ENCODE results near the gene CELA3B. TPM values are rescaled to one million over a fixed set of nuclear protein-coding genes. Genes with fewer than 3 reads are reported as not detected.

The CELA3B gene
- total RNA-seq, 1 experiment from 2014 or later, result not detected

- Histone ChIP-seq H3K4me1 (ENCODE audit: insufficient read depth, low read length, poor library complexity, severe bottlenecking) (peaks cover 14% of the 10 kb centered on the region), H3K27ac (ENCODE audit: low read depth, low read length, poor library complexity, severe bottlenecking) (peak overlapping the region; percentile 92), H3K9me3 (ENCODE audit: low read depth, low read length, poor library complexity, severe bottlenecking) (no peaks in the 10 kb centered on the region), H3K36me3 (ENCODE audit: insufficient read depth, low read length, poor library complexity, severe bottlenecking) (no peaks in the 10 kb centered on the region), H3K4me3 (ENCODE audit: low read depth, low read length, poor library complexity, severe bottlenecking) (peak overlapping the region; percentile 75), H3K27me3 (replicated peaks; ENCODE audit: insufficient read depth, low read depth, low read length, poor library complexity) (no peaks in the 10 kb centered on the region)
- DNase-seq (ENCODE audit: low spot score), result peak; percentile 96
- ChIA-PET POLR2A (ENCODE audit: low non-redundant PET) (interaction anchor here (0.6 kb wide), 1 partner anchor 428 kb away, joined by 5 read pairs; no protein-coding TSS in a partner anchor), CTCF (interaction anchor here (0.8 kb wide), 1 partner anchor 755 kb away, joined by 4 read pairs; no protein-coding TSS in a partner anchor)
- TSS peak; percentile 76 for BruUV-seq (replicated peaks)
- no peak for TF ChIP-seq CTCF (conservative IDR thresholded peaks at IDR 0.05; ENCODE audit: low read depth, low read length)
- no peak for TF ChIP-seq EZH2 (IDR thresholded peaks at IDR 0.05; ENCODE audit: borderline replicate concordance, low read depth, low read length, poor library complexity, severe bottlenecking)
- intact Hi-C loops (cut with micrococcal nuclease; ENCODE audit: unreplicated experiment), result no loop called here
Measured at GRCh38 chr1:22025368-22026155, 48.7 kb downstream of the CELA3B start.

- H3K36me3 ChIP-seq (ENCODE audit: insufficient read depth, low read length, poor library complexity, severe bottlenecking), result no peaks in the 10 kb centered on the region
- H3K4me3 ChIP-seq (ENCODE audit: low read depth, low read length, poor library complexity, severe bottlenecking), result no peak overlapping the region
- intact Hi-C loops (cut with micrococcal nuclease; ENCODE audit: unreplicated experiment), result no loop called here
- no peak for TF ChIP-seq CTCF (conservative IDR thresholded peaks at IDR 0.05; ENCODE audit: low read depth, low read length)
- no peak for TF ChIP-seq EZH2 (IDR thresholded peaks at IDR 0.05; ENCODE audit: borderline replicate concordance, low read depth, low read length, poor library complexity, severe bottlenecking)
- no TSS peak for BruUV-seq (replicated peaks)
- H3K27me3 ChIP-seq (replicated peaks; ENCODE audit: insufficient read depth, low read depth, low read length, poor library complexity), result no peaks in the 10 kb centered on the region
- CTCF ChIA-PET, result no interaction called here
- H3K4me1 ChIP-seq (ENCODE audit: insufficient read depth, low read length, poor library complexity, severe bottlenecking), result peaks cover 14% of the 10 kb centered on the region
- no peaks in the 10 kb centered on the region for H3K9me3 ChIP-seq (ENCODE audit: low read depth, low read length, poor library complexity, severe bottlenecking)
- no peak for DNase-seq (ENCODE audit: low spot score)
- POLR2A ChIA-PET (ENCODE audit: low non-redundant PET), result no interaction called here
- no peak overlapping the region for H3K27ac ChIP-seq (ENCODE audit: low read depth, low read length, poor library complexity, severe bottlenecking)
Measured at GRCh38 chr1:22026924-22027289, 50.1 kb downstream of the CELA3B start.

GRCh38 chr1:22030057-22030456 lies 53.2 kb downstream of the CELA3B start:
- Histone ChIP-seq H3K4me1 (ENCODE audit: insufficient read depth, low read length, poor library complexity, severe bottlenecking) (peaks cover 9% of the 10 kb centered on the region), H3K36me3 (ENCODE audit: insufficient read depth, low read length, poor library complexity, severe bottlenecking) (no peaks in the 10 kb centered on the region), H3K4me3 (ENCODE audit: low read depth, low read length, poor library complexity, severe bottlenecking) (no peak overlapping the region), H3K9me3 (ENCODE audit: low read depth, low read length, poor library complexity, severe bottlenecking) (no peaks in the 10 kb centered on the region), H3K27ac (ENCODE audit: low read depth, low read length, poor library complexity, severe bottlenecking) (no peak overlapping the region), H3K27me3 (replicated peaks; ENCODE audit: insufficient read depth, low read depth, low read length, poor library complexity) (no peaks in the 10 kb centered on the region)
- CTCF ChIA-PET, result no interaction called here
- POLR2A ChIA-PET (ENCODE audit: low non-redundant PET), result interaction anchor here (0.7 kb wide), 1 partner anchor 246 kb away, joined by 14 read pairs; no protein-coding TSS in a partner anchor
- no TSS peak for BruUV-seq (replicated peaks)
- intact Hi-C loops (cut with micrococcal nuclease; ENCODE audit: unreplicated experiment), result no loop called here
- no peak for DNase-seq (ENCODE audit: low spot score)
- TF ChIP-seq EZH2 (IDR thresholded peaks at IDR 0.05; ENCODE audit: borderline replicate concordance, low read depth, low read length, poor library complexity, severe bottlenecking), result no peak
- TF ChIP-seq CTCF (conservative IDR thresholded peaks at IDR 0.05; ENCODE audit: low read depth, low read length), result no peak

Measured in A673 (cell line).